Measurements from ENCODE around the gene CDIP1.

CDIP1 gene

DNA sequence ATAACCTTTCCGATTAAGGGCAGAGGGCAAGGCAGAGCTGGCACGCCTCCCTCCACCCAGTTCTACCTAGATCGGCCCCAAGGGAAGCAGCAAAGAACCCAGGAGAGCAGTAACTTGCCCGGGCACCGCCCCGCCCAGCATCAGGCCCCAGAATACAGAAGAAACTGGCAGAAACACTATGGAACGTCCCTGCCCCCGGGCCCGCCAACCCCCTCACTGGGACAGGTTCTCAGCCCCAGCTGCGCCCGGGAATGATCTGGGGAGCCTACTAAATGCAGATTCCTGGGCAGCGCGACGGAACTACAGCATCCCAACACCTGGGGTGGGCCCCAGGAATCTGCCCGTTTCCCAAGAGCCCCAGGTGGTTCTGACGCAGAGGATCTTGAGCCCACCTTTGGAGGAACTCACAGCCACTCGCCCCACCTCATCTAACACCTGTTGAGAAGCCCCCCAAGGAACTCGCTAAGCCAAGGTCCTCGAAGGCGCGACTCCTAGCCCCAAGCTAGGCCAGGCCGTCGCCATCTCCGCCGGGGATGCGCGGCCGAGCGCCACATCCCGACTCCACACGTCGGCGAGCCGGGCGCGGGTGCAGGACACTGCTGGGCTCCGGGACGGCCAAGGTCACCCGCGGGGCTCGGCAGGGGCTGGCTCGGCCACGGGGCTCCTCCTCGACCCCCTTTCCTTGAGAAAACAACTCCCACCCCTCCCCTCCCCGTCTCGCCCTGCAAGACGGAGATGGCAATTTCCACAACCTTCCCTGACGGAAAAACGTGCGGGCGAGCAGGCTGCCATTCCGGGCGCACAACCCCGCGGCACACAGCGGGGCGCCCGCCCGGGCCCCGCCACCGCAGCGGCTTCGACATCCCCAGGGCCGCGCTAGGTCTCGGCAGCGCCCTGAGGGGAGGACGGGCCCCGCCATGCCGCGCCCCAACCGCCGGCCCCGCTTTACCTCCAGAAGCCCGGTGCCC is 913 bp downstream of the CDIP1 start:
- DNase-seq (ENCODE audit: low spot score): no peak

DNA sequence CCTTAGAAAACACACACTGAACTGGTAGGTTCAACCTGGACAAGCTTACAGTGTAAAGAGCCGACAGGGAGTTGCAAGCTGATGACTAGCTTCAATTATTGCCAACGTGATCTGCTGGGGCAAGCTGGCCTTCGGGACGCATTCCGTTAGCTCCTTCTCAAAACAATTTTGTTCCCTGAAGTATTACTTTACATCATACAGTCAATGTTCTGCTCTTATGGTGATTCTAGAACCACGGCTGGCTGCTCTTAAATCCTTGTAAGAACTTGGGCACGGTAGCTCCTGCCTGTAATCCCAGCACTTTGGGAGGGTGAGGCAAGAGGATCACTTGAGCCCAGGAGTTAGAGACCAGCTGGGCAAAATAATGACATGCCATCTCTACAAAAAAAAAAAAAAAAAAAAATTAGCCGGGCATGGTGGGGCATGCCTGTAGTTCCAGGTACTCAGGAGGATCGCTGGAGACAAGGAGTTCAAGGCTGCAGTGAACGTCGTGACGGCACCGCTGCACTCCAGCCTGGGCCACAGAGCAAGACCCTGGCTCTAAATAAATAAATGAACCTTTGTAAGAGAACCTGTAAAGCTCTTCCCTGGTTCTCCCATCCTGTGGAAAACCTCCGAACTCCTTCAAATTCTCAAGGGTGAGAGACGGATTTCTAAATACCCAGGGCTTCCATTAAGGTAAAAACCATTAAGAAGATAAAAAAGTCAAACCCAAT is 2.0 kb downstream of the CDIP1 start:
- no peak for DNase-seq (ENCODE audit: low spot score)

DNA sequence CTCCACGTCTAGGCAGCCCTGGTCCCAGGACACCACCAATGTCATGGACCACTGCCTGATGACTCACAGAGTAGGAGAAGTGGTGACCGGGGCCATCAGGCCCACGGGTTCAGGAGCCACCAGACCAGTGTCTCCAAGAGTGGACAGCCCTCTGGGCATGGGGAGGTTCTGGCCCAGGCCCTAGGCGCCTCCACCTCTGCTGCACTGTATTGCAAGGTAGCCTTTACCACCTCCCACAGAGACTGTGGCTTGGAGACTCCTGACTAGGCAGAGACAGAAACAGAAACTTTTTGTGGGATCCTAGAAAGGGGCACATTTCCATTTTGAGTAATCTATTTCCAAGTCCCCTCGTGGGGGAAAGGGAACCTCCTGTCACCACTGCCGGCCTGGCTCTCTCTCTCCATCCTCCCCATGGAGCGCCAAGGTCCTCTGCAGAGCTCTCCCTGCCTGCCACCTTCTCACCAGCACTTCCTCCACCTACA is 2.9 kb downstream of the CDIP1 start:
- DNase-seq (ENCODE audit: low spot score): no peak

DNA sequence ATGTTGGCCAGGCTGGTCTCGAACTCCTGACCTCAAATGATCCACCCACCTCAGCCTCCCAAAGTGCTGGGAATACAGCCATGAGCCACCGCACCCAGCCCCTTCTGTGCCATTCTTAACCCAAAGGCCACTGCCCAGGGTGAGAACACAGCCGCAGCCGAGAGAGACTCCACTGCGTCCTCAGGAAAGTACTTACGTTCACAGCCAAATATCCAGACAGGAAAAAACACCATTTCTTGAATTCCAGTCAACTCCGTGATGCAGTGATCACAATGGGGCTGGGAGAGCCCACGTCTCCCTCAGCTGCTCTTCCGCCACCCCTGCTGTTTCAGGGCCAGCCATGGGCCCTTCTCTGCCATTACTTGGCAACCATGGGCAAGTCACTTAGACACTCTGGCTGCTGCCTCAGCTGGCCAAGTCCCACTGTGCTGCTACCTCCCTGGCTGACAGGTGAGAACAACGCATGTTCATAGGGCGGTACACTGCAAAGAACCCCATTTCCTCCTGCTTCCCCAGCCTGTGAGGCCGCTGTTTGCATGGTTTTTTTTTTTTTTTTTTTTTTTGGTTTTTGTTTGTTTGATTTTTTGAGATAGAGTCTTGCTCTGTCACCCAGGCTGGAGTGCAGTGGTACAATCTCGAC is 4.3 kb downstream of the CDIP1 start:
- no peak for DNase-seq (ENCODE audit: low spot score)

- DNase-seq (ENCODE audit: low spot score): no peak
Measured at GRCh38 chr16:4533490-4533889, 5.1 kb downstream of the CDIP1 start.

DNA sequence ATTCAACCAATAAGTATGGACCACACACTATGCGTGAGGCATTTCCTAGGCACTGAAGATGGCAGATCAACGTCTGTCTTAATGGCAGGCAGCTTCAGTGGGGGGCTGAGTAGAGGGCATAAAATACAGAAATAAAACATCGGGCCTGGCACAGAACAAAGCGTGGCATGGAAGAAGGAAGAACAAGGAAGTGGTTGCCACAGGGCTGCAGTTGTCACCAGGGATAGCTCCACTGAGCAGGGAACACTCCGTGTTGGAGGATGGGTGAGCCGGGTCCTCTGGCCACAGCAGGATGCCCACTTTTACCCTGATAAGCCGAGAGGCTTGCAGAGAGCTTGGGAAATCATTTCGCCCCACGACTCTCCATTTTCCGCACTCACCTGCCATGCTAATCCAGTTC is 6.3 kb downstream of the CDIP1 start:
- no peak for DNase-seq (ENCODE audit: low spot score)

- DNase-seq (ENCODE audit: low spot score): no peak
Measured at GRCh38 chr16:4531811-4532210, 6.8 kb downstream of the CDIP1 start.

GRCh38 chr16:4529085-4530060 is 9.2 kb downstream of the CDIP1 start:
- no peak for DNase-seq (ENCODE audit: low spot score)

- DNase-seq (ENCODE audit: low spot score): no peak
Measured at GRCh38 chr16:4525634-4526277, 12.8 kb downstream of the CDIP1 start.

- DNase-seq (ENCODE audit: low spot score): no peak
Measured at GRCh38 chr16:4525069-4525468, 13.5 kb downstream of the CDIP1 start.

- DNase-seq (ENCODE audit: low spot score): no peak
Measured at GRCh38 chr16:4524571-4524970, 14.0 kb downstream of the CDIP1 start.

- DNase-seq (ENCODE audit: low spot score): no peak
Measured at GRCh38 chr16:4523686-4524085, 14.9 kb downstream of the CDIP1 start.

DNA sequence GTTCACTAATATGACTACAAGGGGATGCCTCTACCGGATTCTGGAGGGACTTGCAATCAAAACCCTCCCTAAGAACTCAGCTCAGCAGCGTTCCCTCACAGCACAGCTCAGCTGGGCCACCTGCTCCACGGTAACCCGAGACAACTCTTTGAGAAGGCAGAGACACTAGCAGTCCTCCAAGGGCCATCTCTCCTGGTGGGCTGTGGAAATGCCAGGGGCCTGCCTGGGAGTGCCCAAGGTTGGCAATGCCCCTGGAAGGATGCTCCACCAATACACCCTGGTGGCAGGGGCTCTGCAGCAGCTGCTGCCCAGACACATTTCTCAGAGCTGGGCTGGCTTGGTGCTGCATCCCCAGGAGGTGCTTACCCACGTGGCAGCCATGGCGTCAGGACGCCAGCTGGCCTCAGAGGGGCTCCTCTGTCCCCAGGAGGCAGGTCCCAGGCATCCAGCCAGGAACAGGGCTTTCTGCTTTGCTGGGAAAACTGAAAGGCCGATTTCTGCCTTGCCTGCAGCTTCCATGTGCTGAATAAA is 16.5 kb downstream of the CDIP1 start:
- no peak for DNase-seq (ENCODE audit: low spot score)

DNA sequence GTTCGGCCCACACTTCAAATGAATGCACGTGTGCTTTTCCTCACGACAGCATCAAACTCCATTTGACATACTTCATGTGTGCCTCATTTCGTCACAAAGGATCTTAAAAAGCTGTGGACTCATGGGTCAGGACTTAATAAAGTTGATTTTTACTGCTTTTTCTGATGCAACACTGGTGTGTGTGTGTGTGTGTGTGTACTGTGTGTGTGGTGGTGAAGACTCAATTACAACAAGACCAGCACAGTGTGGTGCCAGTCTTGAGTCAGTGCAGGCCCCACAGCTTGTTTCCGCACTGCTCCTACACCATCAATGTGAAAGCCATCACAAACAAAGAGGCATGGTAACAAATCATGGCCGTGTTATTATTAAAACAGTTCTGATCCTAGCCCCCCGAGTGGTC is 17.7 kb downstream of the CDIP1 start:
- no peak for DNase-seq (ENCODE audit: low spot score)

DNA sequence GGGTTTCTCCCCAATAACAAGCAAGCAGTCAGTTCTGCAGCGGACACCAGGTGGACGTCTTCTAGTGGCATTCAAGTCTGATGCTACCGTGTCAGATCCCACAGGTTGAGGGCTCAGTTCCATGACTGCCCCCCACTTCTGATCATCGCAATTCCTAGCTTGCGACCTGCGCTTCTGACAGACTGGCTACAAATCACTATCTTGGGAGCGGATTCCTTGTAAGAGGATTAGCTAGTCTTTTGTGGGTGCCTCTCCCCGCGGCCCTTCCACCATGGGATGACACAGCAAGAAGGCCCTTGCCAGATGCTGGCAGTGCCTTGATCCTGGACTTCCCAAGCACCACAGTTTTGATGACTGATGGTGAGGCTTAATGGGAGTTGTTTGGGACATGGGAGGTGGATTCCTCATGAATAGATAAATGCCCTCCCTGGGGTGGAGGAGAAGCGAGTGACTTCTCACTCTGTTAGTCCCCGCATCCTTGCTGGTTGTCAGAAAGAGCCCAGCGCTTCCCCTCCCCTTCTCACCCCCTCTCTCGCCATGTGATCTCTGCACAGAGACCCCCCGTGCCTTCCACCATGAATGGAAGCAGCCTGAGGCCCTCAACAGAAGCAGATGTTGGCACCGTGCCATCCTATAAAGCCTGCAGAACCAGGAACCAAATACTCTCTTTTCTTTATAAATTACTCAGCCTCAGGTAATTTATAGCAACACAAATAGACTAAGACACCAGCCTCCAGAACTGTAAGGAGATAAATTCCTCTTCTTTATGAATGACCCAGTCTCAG is 19.1 kb downstream of the CDIP1 start:
- DNase-seq (ENCODE audit: low spot score): no peak

- no peak for DNase-seq (ENCODE audit: low spot score)
Measured at GRCh38 chr16:4517812-4518680, 20.5 kb downstream of the CDIP1 start.

GRCh38 chr16:4515611-4516233 is 22.9 kb downstream of the CDIP1 start:
- no peak for DNase-seq (ENCODE audit: low spot score)

DNA sequence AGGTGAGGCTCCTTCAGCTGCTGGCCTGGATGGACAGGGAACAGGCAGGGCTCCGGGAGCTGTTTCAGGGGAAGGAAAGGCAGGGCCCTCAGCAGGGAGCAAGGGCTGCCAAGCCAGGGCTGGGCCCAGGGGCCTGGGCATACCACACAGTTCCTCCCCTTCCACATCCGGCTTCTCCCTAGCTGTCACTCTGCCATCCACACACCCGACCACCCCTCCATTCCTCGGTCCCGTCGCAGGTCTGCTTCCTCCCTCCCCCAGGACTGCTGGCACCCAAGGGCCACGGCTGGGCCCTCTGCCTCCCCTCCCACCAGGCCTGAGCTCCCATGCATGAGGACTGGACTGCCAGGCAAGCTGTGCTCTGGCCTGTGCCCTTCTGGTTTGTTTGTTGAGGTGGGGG is 24.0 kb downstream of the CDIP1 start:
- DNase-seq (ENCODE audit: low spot score): no peak

Data from COLO829 (cell line).